K562 (cell line): ENCODE data around the gene RPS6KA2. TPM values are rescaled to one million over a fixed set of nuclear protein-coding genes. Genes with fewer than 3 reads are reported as not detected.

Experiments
- COPS2 ChIP-seq: fragments of 450-650 bp; conservative IDR thresholded peaks from 2 replicates; pipeline ENCODE4 v1.6.1; 2016; ENCODE audit warnings: mild to moderate bottlenecking, moderate library complexity
- ESRRA ChIP-seq: fragments of 450-650 bp; IDR thresholded peaks from 2 replicates; pipeline ENCODE4 v1.6.1; 2014; ENCODE audit warnings: low read depth, mild to moderate bottlenecking, moderate library complexity, borderline replicate concordance
- KLF1 ChIP-seq: fragments of 450-650 bp; IDR thresholded peaks from 2 replicates; pipeline ENCODE4 v1.6.1; 2016; ENCODE audit warnings: missing genetic modification characterization, missing compliant biosample characterization
- SAP30 ChIP-seq: fragments of 200-600 bp; sonication (generic); IDR thresholded peaks from 2 replicates; pipeline ENCODE4 v1.6.1; 2012; ENCODE audit warnings: borderline replicate concordance, low read depth, mild to moderate bottlenecking, moderate library complexity, low read length, control low read depth, inconsistent platforms; ENCODE audit not compliant: insufficient read depth, poor library complexity, severe bottlenecking
- U2AF2 ChIP-seq: fragments of 200-400 bp; formaldehyde crosslinking; optimal IDR thresholded peaks from 2 replicates; pipeline ENCODE3; 2017; ENCODE audit warnings: low read depth, mild to moderate bottlenecking, low read length
- ZNF780A ChIP-seq: fragments of 250-450 bp; sonication (Bioruptor Pico); IDR thresholded peaks from 2 replicates; pipeline ENCODE4 v1.5.0; 2021; ENCODE audit warnings: mild to moderate bottlenecking
- polyA plus RNA-seq, 8 experiments: library from polyadenylated mRNA; depleted of rRNA in 4 of 8; stranded (reverse) in 5 of 8; unstranded in 3 of 8; fragments of >200 nt; fragmentation: Nextera tagmentation in 2 of 8; fragmentation: Illumina TruSeq in 1 of 8; extraction: Ambion mirVana in 2 of 8; extraction: Trizol in 1 of 8; gene quantifications; 2 replicates each; pipeline versions ENCODE4 v1.2.1 to v1.2.3, GENCODE V29; 2011 to 2014; ENCODE audit warnings: inconsistent platforms in 1 of 8, missing spikeins in 1 of 8
- total RNA-seq, 7 experiments: library from RNA; depleted of rRNA in 6 of 7; stranded (reverse); fragments of >200 nt in 6 of 7; fragmentation: Illumina TruSeq in 2 of 7; extraction: Trizol in 2 of 7; gene quantifications; 2 replicates each; pipeline versions ENCODE4 v1.2.1 to v1.2.3, GENCODE V29; 2011 to 2021; ENCODE audit warnings: low replicate concordance in 1 of 7
- TF ChIP-seq, protein P1 (sequence below): fragments of 450-650 bp; IDR thresholded peaks from 2 replicates; pipeline ENCODE4 v1.6.1; 2017; ENCODE audit warnings: antibody characterized with exemption, mild to moderate bottlenecking

The RPS6KA2 gene
- total and polyA plus RNA-seq, 9 of the 15 experiments (the other 6 are each of a cell fraction or from before 2014, with no cell fraction given), result 0.29 to 1.00 (median 0.53) TPM

DNA sequence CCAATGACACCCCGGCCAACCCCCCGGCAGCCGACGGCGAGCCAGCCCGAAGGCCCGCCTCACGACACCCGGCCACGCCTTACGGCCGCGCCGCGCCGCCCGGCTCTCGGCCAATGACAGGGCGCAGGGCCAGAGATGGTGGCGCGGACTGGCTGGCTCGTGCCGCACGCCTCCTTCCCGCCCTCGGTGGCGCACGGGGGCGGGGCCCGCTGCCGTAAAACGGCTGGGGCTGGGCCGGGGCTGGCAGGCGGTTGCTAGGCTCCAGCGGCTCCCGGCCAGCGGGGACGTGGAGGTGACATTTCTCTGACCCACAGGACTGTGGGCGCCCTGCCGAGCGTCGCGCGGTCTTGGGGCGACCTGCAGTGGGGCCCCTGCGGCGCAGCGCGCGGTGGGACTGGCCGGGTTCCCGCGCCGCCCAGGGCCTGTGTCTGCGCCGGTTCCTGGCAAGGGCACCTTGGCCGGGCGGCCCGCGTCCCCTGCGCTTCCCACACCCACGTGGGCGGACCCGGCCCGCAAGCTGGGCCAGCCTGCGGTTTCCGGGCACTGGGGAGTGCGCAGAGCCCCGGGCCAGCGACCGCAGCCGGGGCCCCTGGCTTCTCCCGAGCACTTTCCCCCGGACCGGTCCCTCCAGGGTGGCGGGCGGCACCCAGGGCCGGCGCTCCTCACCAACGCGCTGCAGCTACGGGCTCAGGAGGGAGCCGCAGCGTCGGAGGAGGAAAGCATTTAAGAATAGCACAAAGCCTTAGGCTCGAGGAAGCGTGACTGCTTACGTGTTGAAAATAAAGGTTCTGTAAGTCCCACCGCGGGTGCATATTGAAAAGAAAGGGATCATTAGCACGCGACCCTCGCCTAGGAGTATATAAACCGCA is 243.9 kb downstream of the RPS6KA2 start, which contains the start of gene MPC1 (continued):
- TF ChIP-seq, protein P1, sequence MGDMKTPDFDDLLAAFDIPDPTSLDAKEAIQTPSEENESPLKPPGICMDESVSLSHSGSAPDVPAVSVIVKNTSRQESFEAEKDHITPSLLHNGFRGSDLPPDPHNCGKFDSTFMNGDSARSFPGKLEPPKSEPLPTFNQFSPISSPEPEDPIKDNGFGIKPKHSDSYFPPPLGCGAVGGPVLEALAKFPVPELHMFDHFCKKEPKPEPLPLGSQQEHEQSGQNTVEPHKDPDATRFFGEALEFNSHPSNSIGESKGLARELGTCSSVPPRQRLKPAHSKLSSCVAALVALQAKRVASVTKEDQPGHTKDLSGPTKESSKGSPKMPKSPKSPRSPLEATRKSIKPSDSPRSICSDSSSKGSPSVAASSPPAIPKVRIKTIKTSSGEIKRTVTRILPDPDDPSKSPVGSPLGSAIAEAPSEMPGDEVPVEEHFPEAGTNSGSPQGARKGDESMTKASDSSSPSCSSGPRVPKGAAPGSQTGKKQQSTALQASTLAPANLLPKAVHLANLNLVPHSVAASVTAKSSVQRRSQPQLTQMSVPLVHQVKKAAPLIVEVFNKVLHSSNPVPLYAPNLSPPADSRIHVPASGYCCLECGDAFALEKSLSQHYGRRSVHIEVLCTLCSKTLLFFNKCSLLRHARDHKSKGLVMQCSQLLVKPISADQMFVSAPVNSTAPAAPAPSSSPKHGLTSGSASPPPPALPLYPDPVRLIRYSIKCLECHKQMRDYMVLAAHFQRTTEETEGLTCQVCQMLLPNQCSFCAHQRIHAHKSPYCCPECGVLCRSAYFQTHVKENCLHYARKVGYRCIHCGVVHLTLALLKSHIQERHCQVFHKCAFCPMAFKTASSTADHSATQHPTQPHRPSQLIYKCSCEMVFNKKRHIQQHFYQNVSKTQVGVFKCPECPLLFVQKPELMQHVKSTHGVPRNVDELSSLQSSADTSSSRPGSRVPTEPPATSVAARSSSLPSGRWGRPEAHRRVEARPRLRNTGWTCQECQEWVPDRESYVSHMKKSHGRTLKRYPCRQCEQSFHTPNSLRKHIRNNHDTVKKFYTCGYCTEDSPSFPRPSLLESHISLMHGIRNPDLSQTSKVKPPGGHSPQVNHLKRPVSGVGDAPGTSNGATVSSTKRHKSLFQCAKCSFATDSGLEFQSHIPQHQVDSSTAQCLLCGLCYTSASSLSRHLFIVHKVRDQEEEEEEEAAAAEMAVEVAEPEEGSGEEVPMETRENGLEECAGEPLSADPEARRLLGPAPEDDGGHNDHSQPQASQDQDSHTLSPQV, result 0 out of 2 replicates have a peak, but pooled peaks have one; percentile 46
- TF ChIP-seq COPS2, result no peak
- TF ChIP-seq ZNF780A (CRISPR knock-in tag), result no peak
- peak; percentile 93 for TF ChIP-seq SAP30
- peak; percentile 100 for TF ChIP-seq ESRRA
- 0 out of 2 replicates have a peak, but pooled peaks have one; percentile 55 for TF ChIP-seq KLF1 (tag)
- no peak for TF ChIP-seq U2AF2
